Subcutaneous abdominal adipose tissue (tissue), 5 donors: ENCODE data around the gene ST3GAL3.

Experiments
- H3K27ac ChIP-seq: one replicate; pipeline ENCODE4 v1.7.0; 2013; ENCODE audit warnings: low read depth, mild to moderate bottlenecking, inconsistent platforms, low read length, moderate library complexity
- H3K27me3 ChIP-seq, 5 donors: one replicate each; pipeline ENCODE4 v1.7.0; 2013; ENCODE audit warnings: low read length in 5 of 5, inconsistent platforms in 1 of 5; ENCODE audit not compliant: control insufficient read depth in 5 of 5, insufficient read depth in 4 of 5
- H3K36me3 ChIP-seq, 5 donors: one replicate each; pipeline ENCODE4 v1.7.0; 2013; ENCODE audit warnings: low read length in 5 of 5; ENCODE audit not compliant: control insufficient read depth in 5 of 5, insufficient read depth in 5 of 5
- H3K4me1 ChIP-seq, 5 donors: one replicate each; pipeline ENCODE4 v1.7.0; 2013; ENCODE audit warnings: low read length in 5 of 5, mild to moderate bottlenecking in 3 of 5, moderate library complexity in 1 of 5; ENCODE audit not compliant: control insufficient read depth in 5 of 5, insufficient read depth in 5 of 5
- H3K4me3 ChIP-seq, 5 donors: one replicate each; pipeline ENCODE4 v1.7.0; 2013; ENCODE audit warnings: low read length in 5 of 5, low read depth in 1 of 5
- H3K9ac ChIP-seq, 5 donors: one replicate each; pipeline ENCODE4 v1.7.0; 2013; ENCODE audit warnings: low read length in 5 of 5, mild to moderate bottlenecking in 4 of 5, moderate library complexity in 3 of 5
- H3K9me3 ChIP-seq, 5 donors: one replicate each; pipeline ENCODE4 v1.7.0; 2013; ENCODE audit warnings: low read length in 5 of 5; ENCODE audit not compliant: control insufficient read depth in 5 of 5
- donor health status: healthy.
- donor health status: healthy.
- donor health status: healthy.
- donor health status: healthy.
- donor health status: healthy.

Gene ST3GAL3

DNA sequence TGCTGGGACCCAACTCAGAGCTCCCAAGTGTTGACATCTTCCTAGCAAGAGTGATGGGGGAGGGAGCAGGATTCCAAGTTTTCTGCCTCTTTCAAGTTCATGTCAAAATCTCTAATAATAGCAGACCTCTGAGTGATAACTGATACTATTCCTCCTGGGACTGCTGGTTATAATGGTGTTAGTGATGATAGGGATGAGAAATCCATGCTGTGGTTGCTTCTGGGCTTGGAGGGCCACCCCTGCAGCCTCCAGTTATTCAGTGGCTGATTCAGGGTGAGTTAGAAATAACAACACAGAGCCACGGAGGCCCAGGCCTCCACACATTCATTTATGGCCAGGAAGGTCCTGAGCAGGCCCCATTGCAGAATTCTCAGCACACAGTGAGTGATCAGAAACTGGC is 185.7 kb downstream of the ST3GAL3 start:
- no peak overlapping the region for H3K9ac ChIP-seq
- peaks cover 2 to 36% (median 19%) of the 10 kb centered on the region in 5 donors for H3K36me3 ChIP-seq
- H3K27me3 ChIP-seq: no peaks in the 10 kb centered on the region
- no peak overlapping the region for H3K4me3 ChIP-seq
- no peaks in the 10 kb centered on the region for H3K9me3 ChIP-seq
- no peaks in the 10 kb centered on the region for H3K4me1 ChIP-seq
- H3K27ac ChIP-seq: no peak overlapping the region

DNA sequence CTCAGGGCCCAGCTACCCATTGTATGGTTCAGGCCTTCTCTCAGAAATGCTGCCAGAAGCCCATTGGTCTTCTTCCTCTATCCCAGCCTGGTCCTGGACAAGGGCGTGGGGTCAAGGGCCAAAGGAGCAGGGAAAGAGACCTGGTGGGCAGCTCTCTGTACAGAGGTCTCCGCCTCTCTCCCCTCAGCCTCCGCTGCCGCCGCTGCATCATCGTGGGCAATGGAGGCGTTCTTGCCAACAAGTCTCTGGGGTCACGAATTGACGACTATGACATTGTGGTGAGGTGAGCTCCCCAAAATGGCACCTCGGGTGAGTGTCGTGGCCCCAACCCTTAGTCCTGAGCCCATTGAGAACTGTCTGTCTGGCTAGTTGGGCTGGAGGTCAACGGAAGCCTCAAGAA is 191.6 kb downstream of the ST3GAL3 start:
- H3K27me3 ChIP-seq: no peaks in the 10 kb centered on the region
- no peak overlapping the region for H3K4me3 ChIP-seq
- no peak overlapping the region for H3K9ac ChIP-seq
- H3K9me3 ChIP-seq: no peaks in the 10 kb centered on the region
- no peak overlapping the region for H3K27ac ChIP-seq
- no peaks in the 10 kb centered on the region for H3K4me1 ChIP-seq
- peaks cover 2 to 84% (median 41%) of the 10 kb centered on the region in 5 donors for H3K36me3 ChIP-seq

DNA sequence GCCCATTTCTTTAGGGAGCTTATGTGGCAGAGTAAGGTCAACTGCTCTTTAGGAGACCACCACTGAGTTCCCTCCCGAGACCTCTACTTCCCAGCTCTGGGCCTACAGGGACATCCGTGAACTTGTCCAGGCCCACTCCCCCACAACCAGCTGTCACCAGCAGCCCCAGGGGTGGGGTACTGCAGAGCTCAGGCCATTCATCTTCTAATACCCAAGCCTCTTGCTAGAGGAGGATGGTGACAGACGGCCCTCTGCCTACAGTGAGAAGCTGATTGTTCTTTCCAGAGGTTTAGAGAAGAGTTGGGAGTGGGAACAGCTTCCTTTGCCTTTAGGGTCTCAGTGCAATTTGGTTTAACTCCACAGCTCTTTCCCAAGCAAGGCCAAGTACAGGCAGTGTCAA is 193.1 kb downstream of the ST3GAL3 start:
- Histone ChIP-seq H3K36me3 (peaks cover 2 to 70% (median 33%) of the 10 kb centered on the region in 5 donors), H3K4me1 (no peaks in the 10 kb centered on the region), H3K27ac (no peak overlapping the region), H3K9ac (no peak overlapping the region), H3K9me3 (no peaks in the 10 kb centered on the region), H3K4me3 (no peak overlapping the region), H3K27me3 (no peaks in the 10 kb centered on the region)

DNA sequence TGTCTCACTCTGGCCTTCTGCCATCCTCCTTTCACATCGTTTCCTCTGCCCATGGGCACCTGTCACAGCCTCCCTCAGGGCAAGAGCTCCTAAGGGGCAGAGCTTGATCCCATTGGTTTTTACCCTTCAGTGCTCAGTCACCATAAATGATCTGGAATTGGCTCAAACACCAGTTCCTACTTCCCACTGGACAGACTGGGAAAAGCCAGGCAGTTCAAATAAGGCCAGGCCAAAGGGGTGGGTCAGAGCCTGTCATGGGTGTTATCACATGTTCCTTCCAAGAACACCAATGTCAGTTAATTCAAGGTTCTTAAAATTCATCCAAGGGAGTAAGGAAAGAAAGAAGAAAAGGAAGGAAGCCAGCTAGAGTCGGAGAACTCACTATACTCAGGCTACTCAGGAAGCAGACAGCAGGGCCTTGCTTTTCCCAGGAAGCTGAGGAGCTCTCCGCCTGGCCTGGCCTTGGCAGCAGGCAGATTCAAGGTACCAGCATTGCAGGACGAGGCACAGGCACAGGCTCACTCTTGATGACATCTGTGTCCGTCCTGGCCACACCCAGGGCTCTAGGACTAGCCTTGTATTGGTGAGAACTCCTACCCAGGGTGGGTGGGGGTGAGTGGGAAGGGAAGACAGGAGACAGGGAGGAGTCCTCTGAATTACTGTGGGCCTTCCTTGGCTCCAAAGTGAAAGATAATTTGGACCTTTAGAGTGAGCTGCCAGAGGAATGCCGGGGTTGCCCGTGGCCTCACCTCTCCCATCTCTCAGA is 194.0 kb downstream of the ST3GAL3 start:
- peaks cover 0 to 61% (median 32%) of the 10 kb centered on the region in 5 donors for H3K36me3 ChIP-seq
- no peaks in the 10 kb centered on the region for H3K9me3 ChIP-seq
- H3K9ac ChIP-seq: no peak overlapping the region
- H3K27me3 ChIP-seq: no peaks in the 10 kb centered on the region
- H3K4me3 ChIP-seq: no peak overlapping the region
- no peak overlapping the region for H3K27ac ChIP-seq
- H3K4me1 ChIP-seq: no peaks in the 10 kb centered on the region

DNA sequence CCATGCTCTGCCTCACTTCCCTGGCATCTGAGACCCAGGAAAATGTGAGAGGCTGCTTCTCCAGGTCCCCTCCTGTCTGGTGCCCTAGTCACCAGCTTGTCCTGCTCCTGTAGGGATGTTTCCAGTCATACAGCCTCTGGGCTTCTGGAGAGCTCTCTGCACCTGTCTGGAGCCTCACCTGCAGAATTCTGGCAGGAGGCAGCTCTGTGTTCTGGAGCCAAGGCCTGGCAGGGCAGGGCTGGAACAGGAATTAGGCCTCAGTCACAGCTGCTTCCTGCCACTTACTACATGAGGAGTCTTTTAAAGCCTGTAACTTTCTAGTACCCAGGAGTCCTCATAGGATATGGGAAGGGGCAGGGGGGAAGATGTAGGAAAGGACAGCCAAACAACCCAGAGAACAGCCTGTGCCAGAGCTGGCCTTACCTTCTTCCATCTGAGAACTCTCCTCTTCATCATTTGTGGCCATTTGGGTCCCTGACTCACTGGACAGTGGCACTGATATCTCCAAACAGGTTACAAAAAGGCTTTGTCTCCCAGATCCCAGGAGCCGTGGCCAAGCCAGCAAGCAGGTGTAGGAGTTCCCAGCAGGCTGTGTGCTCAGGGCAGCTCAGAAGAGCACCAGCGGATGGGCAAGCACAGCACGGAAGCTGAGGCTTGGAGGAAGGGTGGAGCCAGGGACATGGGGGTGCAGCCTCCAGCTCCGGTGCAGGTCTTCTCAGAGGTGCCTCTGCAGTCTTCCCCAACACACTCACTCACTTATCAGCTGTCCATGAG is 194.9 kb downstream of the ST3GAL3 start:
- Histone ChIP-seq H3K4me1 (no peaks in the 10 kb centered on the region), H3K9ac (no peak overlapping the region), H3K36me3 (peaks cover 0 to 60% (median 31%) of the 10 kb centered on the region in 5 donors), H3K9me3 (no peaks in the 10 kb centered on the region), H3K27ac (no peak overlapping the region), H3K27me3 (no peaks in the 10 kb centered on the region), H3K4me3 (no peak overlapping the region)

DNA sequence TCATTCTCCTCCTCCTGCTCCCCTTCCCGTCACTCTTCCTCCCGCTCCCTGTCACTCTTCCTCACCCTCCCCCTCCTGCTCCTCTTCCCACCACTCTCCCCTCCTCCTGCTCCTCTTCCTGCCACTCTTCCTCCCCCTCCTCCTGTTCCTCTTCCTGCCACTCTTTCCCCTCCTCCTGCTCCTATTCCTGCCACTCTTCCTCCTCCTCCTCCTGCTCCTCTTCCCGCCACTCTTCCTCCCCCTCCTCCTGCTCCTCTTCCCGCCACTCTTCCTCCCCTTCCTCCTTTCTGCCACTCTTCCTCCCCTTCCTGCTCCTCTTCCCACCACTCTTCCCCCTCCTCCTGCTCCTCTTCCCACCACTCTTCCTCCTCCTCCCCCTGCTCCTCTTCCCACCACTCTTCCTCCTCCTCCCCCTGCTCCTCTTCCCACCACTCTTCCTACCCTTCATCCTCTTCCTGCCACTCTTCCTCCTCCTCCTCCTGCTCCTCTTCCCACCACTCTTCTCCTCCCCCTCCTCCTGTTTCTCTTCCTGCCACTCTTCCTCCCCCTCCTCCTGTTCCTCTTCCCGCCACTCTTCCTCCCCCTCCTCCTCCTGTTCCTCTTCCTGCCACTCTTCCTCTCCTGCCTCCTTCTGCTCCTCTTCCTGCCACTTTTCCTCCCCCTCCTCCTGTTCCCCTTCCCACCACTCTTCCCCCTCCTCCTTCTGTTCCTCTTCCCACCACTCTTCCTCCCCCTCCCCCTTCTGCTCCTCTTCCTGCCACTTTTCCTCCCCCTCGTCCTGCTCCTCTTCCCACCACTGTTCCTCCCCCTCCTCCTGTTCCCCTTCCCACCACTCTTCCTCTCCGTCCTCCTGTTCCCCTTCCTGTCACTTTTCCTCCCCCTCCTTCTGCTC is 197.6 kb downstream of the ST3GAL3 start:
- no peaks in the 10 kb centered on the region for H3K4me1 ChIP-seq
- peaks cover 0 to 52% (median 18%) of the 10 kb centered on the region in 5 donors for H3K36me3 ChIP-seq
- H3K27me3 ChIP-seq: no peaks in the 10 kb centered on the region
- no peak overlapping the region for H3K4me3 ChIP-seq
- H3K9me3 ChIP-seq: no peaks in the 10 kb centered on the region
- H3K27ac ChIP-seq: no peak overlapping the region
- H3K9ac ChIP-seq: no peak overlapping the region

DNA sequence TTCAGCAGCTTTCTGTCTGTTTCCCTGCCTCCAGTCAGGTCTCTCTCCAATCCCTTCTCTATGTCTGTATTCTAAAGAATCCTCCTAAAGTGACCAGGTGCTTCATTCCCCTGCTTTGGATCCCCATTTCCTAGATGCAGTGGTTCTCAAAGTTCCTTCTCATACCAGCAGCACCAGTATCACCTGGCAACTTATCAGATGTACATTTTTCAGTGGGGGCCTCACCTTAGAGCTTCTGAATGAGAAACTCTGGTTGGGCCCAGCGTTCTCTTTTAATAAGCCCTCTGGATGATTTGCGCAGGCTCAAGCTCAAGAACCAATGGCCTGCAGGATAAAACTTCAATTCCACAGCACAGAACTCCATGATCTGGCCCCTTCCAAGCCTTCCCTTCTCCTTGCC is 200.9 kb downstream of the ST3GAL3 start:
- Histone ChIP-seq H3K27ac (no peak overlapping the region), H3K4me3 (no peak overlapping the region), H3K9ac (no peak overlapping the region), H3K4me1 (no peaks in the 10 kb centered on the region), H3K36me3 (peaks cover 0 to 31% (median 18%) of the 10 kb centered on the region in 5 donors), H3K27me3 (no peaks in the 10 kb centered on the region), H3K9me3 (no peaks in the 10 kb centered on the region)

DNA sequence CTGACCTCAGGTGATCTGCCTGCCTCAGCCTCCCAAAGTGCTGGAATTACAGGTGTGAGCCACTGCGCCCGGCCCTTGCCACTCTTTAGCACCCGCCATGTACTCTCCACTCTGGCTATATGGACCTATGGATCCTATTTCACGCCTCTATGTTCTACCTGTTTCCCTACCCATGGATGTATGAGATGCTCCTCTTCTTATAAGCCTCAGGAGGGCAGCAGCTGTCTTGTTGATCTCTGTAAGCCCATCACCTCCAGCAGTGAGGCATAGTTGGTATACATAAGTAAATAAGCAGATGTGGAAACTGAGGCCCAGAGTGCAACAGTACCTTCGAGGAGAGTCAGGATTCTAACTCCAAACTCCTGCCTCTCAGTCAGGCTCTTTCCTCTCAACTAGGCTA is 201.5 kb downstream of the ST3GAL3 start:
- H3K27ac ChIP-seq: no peak overlapping the region
- no peaks in the 10 kb centered on the region for H3K27me3 ChIP-seq
- peaks cover 0 to 35% (median 18%) of the 10 kb centered on the region in 5 donors for H3K36me3 ChIP-seq
- no peaks in the 10 kb centered on the region for H3K4me1 ChIP-seq
- no peak overlapping the region for H3K9ac ChIP-seq
- no peaks in the 10 kb centered on the region for H3K9me3 ChIP-seq
- no peak overlapping the region for H3K4me3 ChIP-seq

DNA sequence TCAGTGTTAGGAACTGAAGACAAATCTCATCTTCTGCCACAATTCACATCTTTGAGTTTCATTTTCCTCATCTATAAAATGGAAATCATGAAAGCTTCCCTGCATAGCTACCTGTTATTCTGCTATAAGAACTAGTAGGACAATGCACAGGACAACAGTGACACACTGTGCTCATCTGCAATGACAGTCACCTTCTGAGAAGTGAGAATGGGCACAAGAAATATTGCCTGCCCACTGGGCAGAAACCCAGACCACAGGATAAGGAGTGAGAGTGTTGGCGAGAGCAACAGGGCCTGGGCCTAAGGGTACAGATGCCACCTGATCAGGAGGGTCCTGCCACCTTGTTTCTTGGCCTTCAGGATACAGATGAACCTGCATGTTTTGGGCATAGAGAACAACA is 203.0 kb downstream of the ST3GAL3 start:
- Histone ChIP-seq H3K4me1 (peaks cover 0 to 7% (median 0%) of the 10 kb centered on the region in 5 donors), H3K4me3 (no peak overlapping the region), H3K9ac (no peak overlapping the region), H3K36me3 (peaks cover 0 to 35% (median 18%) of the 10 kb centered on the region in 5 donors), H3K9me3 (no peaks in the 10 kb centered on the region), H3K27ac (no peak overlapping the region), H3K27me3 (no peaks in the 10 kb centered on the region)
